Activated CD8-positive, alpha-beta memory T cell treated with anti-CD3 and anti-CD28 coated beads for 24 hours (primary cell): ENCODE results near the gene SAPCD2.

Experiments
- DNase-seq: peaks from one replicate; pipeline ENCODE4 v3.0.0-alpha.2; 2020

Gene SAPCD2

GRCh38 chr9:137106662-137107250 lies 36.4 kb upstream of the SAPCD2 start:
- DNase-seq, result no peak

DNA sequence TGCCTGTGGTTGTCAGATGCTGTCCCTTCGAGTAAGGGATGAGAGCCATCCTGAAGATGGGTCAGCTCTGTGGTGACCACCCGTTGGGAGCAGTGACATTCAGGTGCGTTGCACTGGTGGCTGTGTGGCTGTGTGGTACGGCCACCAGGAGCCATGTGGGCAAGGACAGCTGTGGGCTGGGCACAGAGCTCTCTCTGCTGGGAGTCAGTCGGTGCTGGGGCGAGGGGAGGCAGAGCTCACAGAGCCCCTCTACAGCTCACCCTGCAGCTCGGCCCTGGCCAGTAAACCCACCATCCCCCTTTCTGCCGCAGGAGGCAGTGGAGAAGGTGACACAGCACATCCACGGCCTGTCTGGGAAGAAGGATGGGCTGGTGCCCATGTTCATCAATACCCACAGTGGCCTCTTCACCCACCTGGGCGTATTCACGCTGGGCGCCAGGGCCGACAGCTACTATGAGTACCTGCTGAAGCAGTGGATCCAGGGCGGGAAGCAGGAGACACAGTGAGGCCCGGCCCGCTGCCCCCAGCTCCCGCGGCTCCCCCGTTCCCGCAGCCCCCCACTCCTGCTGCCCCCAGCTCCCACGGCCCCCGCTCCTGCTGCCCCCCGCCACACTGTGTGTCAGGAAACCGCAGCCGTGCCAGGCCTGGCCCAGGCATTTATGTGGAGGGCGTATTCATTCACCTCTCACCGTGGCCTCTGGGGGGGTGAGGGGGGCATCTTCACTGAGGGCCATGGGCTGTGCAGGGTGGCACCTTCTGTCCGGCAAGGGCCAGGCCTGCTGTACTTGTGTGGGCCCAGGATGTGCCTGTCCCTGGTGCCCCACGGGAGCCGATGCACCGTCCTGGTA lies 35.7 kb upstream of the SAPCD2 start:
- DNase-seq, result no peak

GRCh38 chr9:137103206-137103999 lies 33.0 kb upstream of the SAPCD2 start:
- DNase-seq, result no peak

DNA sequence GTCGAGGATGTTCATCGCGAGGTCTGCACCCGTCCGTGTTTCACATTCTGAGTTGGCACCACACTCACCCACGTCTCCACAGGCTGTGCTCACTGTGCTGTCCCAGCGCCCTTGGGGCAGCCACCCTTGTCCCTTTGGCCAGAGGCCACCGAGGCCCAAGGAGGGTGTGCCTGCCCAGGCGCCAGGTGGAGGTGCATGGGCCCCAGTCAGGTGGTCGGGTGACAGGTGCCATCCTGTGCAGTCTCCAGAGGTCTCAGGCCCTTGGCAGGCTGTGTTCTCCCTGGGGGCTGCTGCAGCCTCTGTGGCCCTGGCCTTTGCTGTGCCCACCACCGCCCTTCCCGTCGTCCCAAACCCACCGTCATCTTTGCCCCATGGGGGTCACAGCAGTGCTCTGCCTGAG lies 28.9 kb upstream of the SAPCD2 start:
- DNase-seq, result no peak

DNA sequence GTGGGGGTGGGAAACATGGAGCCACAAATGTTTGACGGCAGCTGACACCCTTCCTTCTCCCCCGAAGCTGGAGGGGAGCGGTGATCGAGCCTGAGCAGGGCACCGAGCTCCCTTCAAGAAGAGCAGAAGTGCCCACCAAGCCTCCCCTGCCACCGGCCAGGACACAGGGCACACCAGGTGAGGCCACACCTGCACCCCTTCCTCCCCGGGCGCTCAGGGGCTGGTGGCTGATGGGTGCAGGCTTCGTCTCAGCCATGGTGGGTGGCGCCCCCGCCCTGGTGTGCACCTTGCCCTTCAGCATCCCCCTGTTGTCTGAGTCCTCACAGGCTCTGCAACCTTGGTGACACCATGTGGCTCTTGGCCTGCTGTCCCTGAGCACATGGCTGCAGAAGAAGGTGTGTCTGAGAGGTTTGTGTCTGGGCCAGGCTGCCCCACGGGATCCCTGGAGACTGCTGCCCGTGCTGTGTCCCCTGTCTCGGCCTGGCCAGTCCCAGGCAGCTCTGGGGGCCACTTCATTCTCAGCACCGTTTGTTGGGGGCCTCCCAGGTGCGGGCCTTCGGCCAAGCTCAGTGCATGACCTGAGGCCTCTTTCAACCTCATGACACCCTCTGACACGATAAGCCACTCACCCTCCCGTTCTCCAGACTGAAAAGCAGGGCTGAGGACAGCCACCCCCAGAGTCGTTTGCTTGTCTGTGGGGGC lies 27.6 kb upstream of the SAPCD2 start:
- no peak for DNase-seq

DNA sequence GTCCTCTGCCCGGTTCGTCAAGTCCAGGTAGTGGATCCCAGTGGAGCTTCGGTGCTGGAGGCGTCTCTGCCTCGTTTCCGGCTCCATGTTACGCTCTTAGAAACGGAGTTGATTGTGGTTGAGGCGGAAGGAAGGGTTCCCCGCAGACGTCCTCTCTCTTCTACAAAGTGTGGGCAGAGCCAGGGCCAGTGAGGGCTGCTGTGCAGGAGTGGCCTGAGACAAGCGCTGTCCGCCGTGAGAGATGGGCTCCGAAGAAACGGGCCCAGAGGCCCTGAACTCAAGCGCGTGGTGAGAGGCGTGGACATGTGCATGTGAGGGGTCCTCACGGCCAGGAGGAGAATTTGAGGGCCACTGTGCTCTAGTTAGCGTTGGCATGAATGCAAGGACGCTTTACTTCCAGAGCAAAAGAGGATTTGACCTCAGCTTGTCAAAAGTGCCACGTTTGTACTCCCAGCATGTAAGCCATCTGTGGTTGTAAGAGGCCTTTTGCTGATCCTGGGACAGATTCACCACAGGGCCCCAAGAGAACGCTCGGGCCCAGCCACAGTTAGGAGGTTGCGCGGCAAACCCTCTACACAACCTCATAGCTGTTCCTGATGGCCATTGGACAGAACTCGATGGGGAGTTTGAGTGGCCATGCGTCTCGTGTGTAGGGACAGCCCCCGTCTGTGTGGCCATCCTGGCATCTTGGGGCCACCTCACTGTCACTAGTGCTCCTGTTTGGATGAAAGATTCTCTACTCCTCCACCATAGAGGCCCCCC lies 26.6 kb upstream of the SAPCD2 start:
- no peak for DNase-seq

- peak; percentile 90 for DNase-seq
Measured at GRCh38 chr9:137095664-137096517, 25.5 kb upstream of the SAPCD2 start.

- DNase-seq, result no peak
Measured at GRCh38 chr9:137089232-137089947, 19.0 kb upstream of the SAPCD2 start.

DNA sequence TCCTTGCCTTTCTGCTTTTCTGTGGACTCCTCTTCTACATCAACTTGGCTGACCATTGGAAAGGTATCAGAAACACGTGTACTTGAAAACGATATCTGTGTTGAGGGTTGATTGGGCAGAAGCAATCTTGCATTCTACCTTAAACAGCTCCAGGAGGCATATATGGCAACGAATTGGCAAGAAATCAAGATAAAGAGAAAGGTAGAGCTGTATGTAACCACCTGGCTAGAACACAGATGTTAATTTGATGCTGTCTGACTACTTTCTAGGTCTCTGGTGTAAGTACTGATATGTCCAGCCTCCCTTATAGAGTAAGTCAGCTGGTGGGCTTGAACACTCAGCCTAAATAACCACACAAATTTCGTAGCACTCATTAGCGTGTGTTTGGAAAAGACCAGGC lies 17.8 kb upstream of the SAPCD2 start:
- no peak for DNase-seq

GRCh38 chr9:137087409-137087925 lies 17.1 kb upstream of the SAPCD2 start:
- DNase-seq, result peak; percentile 78

- peak; percentile 98 for DNase-seq
Measured at GRCh38 chr9:137086531-137087408, 16.4 kb upstream of the SAPCD2 start, which contains the start of gene MAN1B1. MAN1B1 (plus strand) TSS chr9:137086985; CDS start chr9:137087000, 15 bp downstream.

DNA sequence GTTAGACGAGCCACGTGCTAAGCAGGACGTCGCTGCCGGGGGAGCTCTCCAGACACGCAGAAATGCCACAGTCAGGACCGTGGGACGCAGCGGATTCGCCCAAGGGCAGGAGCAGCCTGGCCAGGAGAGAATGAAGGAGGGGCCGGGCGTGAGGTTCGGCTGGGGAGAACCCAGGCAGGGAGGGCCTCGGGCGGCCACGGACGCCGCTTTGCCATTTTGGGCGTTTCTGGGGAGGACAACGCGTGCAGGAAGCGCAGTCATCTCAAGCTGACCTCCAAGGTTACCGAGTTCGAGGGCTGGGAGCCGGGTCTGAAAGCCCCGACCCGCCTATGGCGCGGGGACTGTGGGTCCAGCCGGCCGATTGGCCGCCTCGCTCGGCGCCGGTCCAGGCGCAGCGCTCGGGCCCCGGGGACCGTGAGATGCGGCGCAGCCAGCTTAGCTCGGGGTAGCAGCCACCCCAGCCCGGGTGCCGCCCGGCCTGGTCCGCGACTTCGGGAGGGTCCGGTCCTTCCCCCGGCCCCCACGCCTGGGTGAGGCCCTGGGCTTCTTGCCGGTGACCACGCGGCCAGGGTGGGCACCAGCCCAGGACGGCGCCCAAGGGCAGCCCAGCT lies 15.7 kb upstream of the SAPCD2 start:
- peak; percentile 86 for DNase-seq

DNA sequence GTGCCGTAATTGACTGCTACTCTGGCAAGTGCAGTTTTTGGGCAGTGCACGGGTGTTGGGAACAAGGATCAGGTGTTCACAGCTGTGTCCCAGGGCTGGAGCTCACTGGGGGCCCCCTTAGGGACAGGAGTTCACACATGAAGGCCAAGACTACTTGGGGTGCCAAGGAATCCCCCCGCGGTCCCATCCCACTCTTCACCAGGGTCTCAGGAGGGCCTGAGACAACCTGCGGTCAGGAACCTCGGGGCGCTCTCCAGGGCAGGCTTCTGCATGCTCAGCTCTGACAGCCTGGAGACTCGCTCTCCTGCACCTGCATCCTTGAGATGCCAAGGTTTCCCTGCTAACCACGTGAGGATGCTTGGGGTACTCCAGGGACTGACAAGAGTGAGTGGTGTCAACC lies 14.2 kb upstream of the SAPCD2 start:
- no peak for DNase-seq

- DNase-seq, result no peak
Measured at GRCh38 chr9:137083394-137084004, 13.1 kb upstream of the SAPCD2 start.

GRCh38 chr9:137082925-137083290 lies 12.6 kb upstream of the SAPCD2 start:
- DNase-seq, result no peak

GRCh38 chr9:137082222-137082924 lies 12.0 kb upstream of the SAPCD2 start:
- no peak for DNase-seq

GRCh38 chr9:137080260-137081122 lies 10.1 kb upstream of the SAPCD2 start:
- DNase-seq, result no peak
